ENCODE measurements around the gene IRF9. TPM values are rescaled to one million over a fixed set of nuclear protein-coding genes. Genes with fewer than 3 reads are reported as not detected.
A peak's percentile ranks its signal among the peaks of the same experiment; 100 is the strongest.

The IRF9 gene
- total RNA-seq, 2 experiments from 2014 or later, result 172 to 209 TPM

GRCh38 chr14:24204163-24205146, 43.4 kb downstream of the IRF9 start:
- H3K27me3 Mint-ChIP-seq, result no peaks in the 10 kb centered on the region
- intact Hi-C loops (cut with DNase I, micrococcal nuclease), result no loop called here
- DNase-seq (no peak), ATAC-seq (no peak)
- ChIA-PET CTCF (interaction anchor here (0.6 to 1.3 kb wide), 4 partner anchors 15 to 67 kb away, joined by 3 read pairs; partner anchors contain the start of genes IPO4 and RABGGTA), POLR2A (no interaction called here)
- peaks cover 83% of the 10 kb centered on the region for H3K36me3 Mint-ChIP-seq (ENCODE audit: low read depth)
- H3K27ac Mint-ChIP-seq, result no peak overlapping the region
- H3K9me3 Mint-ChIP-seq (ENCODE audit: low read depth), result peaks cover 14% of the 10 kb centered on the region
- H3K4me1 Mint-ChIP-seq, result peaks cover 17% of the 10 kb centered on the region
- H3K4me3 Mint-ChIP-seq, result no peak overlapping the region

- CTCF ChIA-PET, result interaction anchor here (0.6 to 1.3 kb wide), 5 partner anchors 9 to 93 kb away, joined by 3 read pairs; partner anchors contain the start of genes DHRS1, IPO4, MDP1 and NOP9
Observed at GRCh38 chr14:24206260-24207103, 45.4 kb downstream of the IRF9 start.

GRCh38 chr14:24207104-24207551, 46.1 kb downstream of the IRF9 start:
- Mint-ChIP-seq H3K36me3 (ENCODE audit: low read depth) (peaks cover 80% of the 10 kb centered on the region), H3K27ac (peak overlapping the region; percentile 13), H3K9me3 (ENCODE audit: low read depth) (peaks cover 7% of the 10 kb centered on the region), H3K4me3 (no peak overlapping the region), H3K27me3 (no peaks in the 10 kb centered on the region), H3K4me1 (peaks cover 30% of the 10 kb centered on the region)
- DNase-seq (no peak), ATAC-seq (no peak)
- POLR2A ChIA-PET, result no interaction called here
- CTCF ChIA-PET, result interaction anchor here (0.5 to 0.8 kb wide), 5 partner anchors 9 to 102 kb away, joined by 3 read pairs; partner anchors contain the start of genes DHRS1, MDP1 and NOP9
- intact Hi-C loops (cut with DNase I, micrococcal nuclease), result no loop called here

More at GRCh38 chr14:24206260-24207103, 45.4 kb downstream of the IRF9 start:
- intact Hi-C loops (cut with DNase I, micrococcal nuclease), result no loop called here
- Mint-ChIP-seq H3K9me3 (ENCODE audit: low read depth) (peaks cover 11% of the 10 kb centered on the region), H3K27ac (peak overlapping the region; percentile 16), H3K4me1 (peaks cover 25% of the 10 kb centered on the region), H3K36me3 (ENCODE audit: low read depth) (peaks cover 82% of the 10 kb centered on the region), H3K27me3 (no peaks in the 10 kb centered on the region), H3K4me3 (no peak overlapping the region)
- no peak for DNase-seq
- POLR2A ChIA-PET, result no interaction called here
- no peak for ATAC-seq

GRCh38 chr14:24207625-24208024, 46.6 kb downstream of the IRF9 start:
- Mint-ChIP-seq H3K27ac (no peak overlapping the region), H3K27me3 (no peaks in the 10 kb centered on the region), H3K4me3 (no peak overlapping the region), H3K9me3 (ENCODE audit: low read depth) (peaks cover 6% of the 10 kb centered on the region), H3K4me1 (peaks cover 33% of the 10 kb centered on the region), H3K36me3 (ENCODE audit: low read depth) (peaks cover 78% of the 10 kb centered on the region)
- ChIA-PET CTCF (interaction anchor here (0.5 to 1.4 kb wide), 5 partner anchors 8 to 101 kb away, joined by 3 read pairs; partner anchors contain the start of genes DHRS1, MDP1 and NOP9), POLR2A (no interaction called here)
- ATAC-seq (no peak), DNase-seq (no peak)
- intact Hi-C loops (cut with DNase I, micrococcal nuclease), result no loop called here

GRCh38 chr14:24211311-24211710, 50.2 kb downstream of the IRF9 start:
- ChIA-PET POLR2A (interaction anchor here (0.8 kb wide), 1 partner anchor 49 kb away, joined by 3 read pairs; no protein-coding TSS in a partner anchor), CTCF (interaction anchor here (1.0 to 1.3 kb wide), 2 partner anchors 16 to 27 kb away, joined by 3 to 4 read pairs; partner anchors contain the start of gene TM9SF1)
- H3K36me3 Mint-ChIP-seq (ENCODE audit: low read depth), result peaks cover 60% of the 10 kb centered on the region
- peaks cover 55% of the 10 kb centered on the region for H3K4me1 Mint-ChIP-seq
- ATAC-seq (no peak), DNase-seq (no peak)
- peak overlapping the region; percentile 94 for H3K4me3 Mint-ChIP-seq
- no peaks in the 10 kb centered on the region for H3K9me3 Mint-ChIP-seq (ENCODE audit: low read depth)
- no peaks in the 10 kb centered on the region for H3K27me3 Mint-ChIP-seq
- H3K27ac Mint-ChIP-seq, result peak overlapping the region; percentile 83
- intact Hi-C loops (cut with DNase I, micrococcal nuclease), result no loop called here

GRCh38 chr14:24212924-24213865, 52.1 kb downstream of the IRF9 start, which contains the start of gene CHMP4A:
Gene CHMP4A (minus strand): TSS chr14:24213488. CDS start chr14:24213439, 49 bp downstream.
- peak; percentile 99 for DNase-seq
- CTCF ChIA-PET, result interaction anchor here (0.6 to 3.8 kb wide), 14 partner anchors 15 to 223 kb away, joined by 3 to 44 read pairs (median 7); partner anchors contain the start of genes CIDEB, DHRS1, IPO4 and LTB4R
- peaks cover 50% of the 10 kb centered on the region for H3K36me3 Mint-ChIP-seq (ENCODE audit: low read depth)
- intact Hi-C loops (cut with DNase I, micrococcal nuclease), result loop anchor here (1.0 to 2.0 kb wide), 14 partner anchors 18 to 229 kb away; partner anchors contain the start of genes DHRS1 (in 2 of the 2), GMPR2 (in 2 of the 2), NEDD8 (in 2 of the 2) and NOP9 (in 2 of the 2)
- H3K27ac Mint-ChIP-seq, result peak within 1 kb of the TSS; percentile 95
- H3K4me1 Mint-ChIP-seq, result peaks cover 50% of the 10 kb centered on the region
- H3K27me3 Mint-ChIP-seq, result no peaks in the 10 kb centered on the region
- peak; percentile 82 for ATAC-seq
- no peaks in the 10 kb centered on the region for H3K9me3 Mint-ChIP-seq (ENCODE audit: low read depth)
- peak within 1 kb of the TSS; percentile 94 for H3K4me3 Mint-ChIP-seq
- POLR2A ChIA-PET, result interaction anchor here (0.5 to 2.3 kb wide), 17 partner anchors 13 to 1342 kb away, joined by 3 to 18 read pairs (median 4); partner anchors contain the start of genes DCAF11, EMC9, GMPR2 and IPO4

GRCh38 chr14:24213866-24214662, 53.0 kb downstream of the IRF9 start:
- Mint-ChIP-seq H3K9me3 (ENCODE audit: low read depth) (no peaks in the 10 kb centered on the region), H3K27ac (peak overlapping the region; percentile 95), H3K36me3 (ENCODE audit: low read depth) (peaks cover 47% of the 10 kb centered on the region), H3K27me3 (no peaks in the 10 kb centered on the region), H3K4me1 (peaks cover 50% of the 10 kb centered on the region), H3K4me3 (peak overlapping the region; percentile 94)
- no peak for DNase-seq
- intact Hi-C loops (cut with DNase I, micrococcal nuclease), result loop anchor here (1.0 to 2.0 kb wide), 14 partner anchors 18 to 228 kb away; partner anchors contain the start of genes DHRS1 (in 2 of the 2), GMPR2 (in 2 of the 2), NEDD8 (in 2 of the 2) and NOP9 (in 2 of the 2)
- ATAC-seq, result no peak
- CTCF ChIA-PET, result interaction anchor here (0.5 to 3.8 kb wide), 17 partner anchors 14 to 202 kb away, joined by 3 to 44 read pairs (median 6); partner anchors contain the start of genes CIDEB, DHRS1, IPO4 and LTB4R
- POLR2A ChIA-PET, result interaction anchor here (0.5 to 2.3 kb wide), 14 partner anchors 12 to 1343 kb away, joined by 3 to 18 read pairs (median 4); partner anchors contain the start of genes DCAF11, GMPR2, IPO4 and IRF9

GRCh38 chr14:24215495-24216344, 54.7 kb downstream of the IRF9 start, which contains the start of gene MDP1:
Gene MDP1 (minus strand): TSS chr14:24216066. CDS start chr14:24215955, 111 bp downstream.
- Mint-ChIP-seq H3K4me3 (peak within 1 kb of the TSS; percentile 92), H3K27me3 (no peaks in the 10 kb centered on the region)

More at GRCh38 chr14:24215495-24216344, 54.7 kb downstream of the IRF9 start, which contains the start of gene MDP1:
- Mint-ChIP-seq H3K36me3 (ENCODE audit: low read depth) (peaks cover 33% of the 10 kb centered on the region), H3K27ac (peak within 1 kb of the TSS; percentile 95), H3K4me1 (peaks cover 44% of the 10 kb centered on the region), H3K9me3 (ENCODE audit: low read depth) (no peaks in the 10 kb centered on the region)
- POLR2A ChIA-PET, result interaction anchor here (0.5 to 1.2 kb wide), 4 partner anchors 26 to 121 kb away, joined by 3 to 6 read pairs (median 3); partner anchors contain the start of genes IRF9 and TINF2
- ATAC-seq (peak; percentile 76), DNase-seq (peak; percentile 93)
- CTCF ChIA-PET, result interaction anchor here (0.6 to 3.8 kb wide), 27 partner anchors 9 to 410 kb away, joined by 3 to 44 read pairs (median 4); partner anchors contain the start of genes CBLN3, CIDEB, DHRS1 and KHNYN
- intact Hi-C loops (cut with DNase I, micrococcal nuclease), result loop anchor here (1.0 to 5.0 kb wide), 5 partner anchors 82 to 227 kb away; partner anchors contain the start of genes CBLN3 (in 1 of the 2), KHNYN (in 1 of the 2) and SDR39U1 (in 1 of the 2)

Measured in activated CD4-positive, alpha-beta T cell treated with anti-CD3 and anti-CD28 coated beads for 36 hours (primary cell).